CD4-positive, alpha-beta T cell treated with Interleukin-1 beta for 1 hour (primary cell): ENCODE results near the gene KLHL17.

ENCODE experiments used
- DNase-seq, 2 donors: peaks; one replicate each; pipeline ENCODE4 v3.0.0-alpha.2; 2020 to 2022

The KLHL17 gene

GRCh38 chr1:923131-923990 lies 37.0 kb upstream of the KLHL17 start, which contains the start of gene SAMD11:
SAMD11 (plus strand) TSS chr1:923923; CDS start chr1:924432, 509 bp downstream.
- peak; percentile 48 to 73 for DNase-seq

GRCh38 chr1:923991-924655 lies 36.3 kb upstream of the KLHL17 start:
- no peak for DNase-seq

- no peak for DNase-seq
These were observed 35.5 kb upstream of the KLHL17 start for GRCh38 chr1:924656-925560.

GRCh38 chr1:925561-926421 lies 34.6 kb upstream of the KLHL17 start:
- no peak for DNase-seq

- no peak for DNase-seq
These were observed 33.1 kb upstream of the KLHL17 start for GRCh38 chr1:927234-927633.

- DNase-seq = no peak
These were observed 32.6 kb upstream of the KLHL17 start for GRCh38 chr1:927748-928147.

- DNase-seq = no peak
These were observed 31.3 kb upstream of the KLHL17 start for GRCh38 chr1:928825-929661.

- no peak for DNase-seq
These were observed 30.4 kb upstream of the KLHL17 start for GRCh38 chr1:929712-930632.

- DNase-seq = no peak
These were observed 29.7 kb upstream of the KLHL17 start for GRCh38 chr1:930633-931138.

- no peak for DNase-seq
These were observed 28.8 kb upstream of the KLHL17 start for GRCh38 chr1:931380-932172.

- DNase-seq = no peak
These were observed 28.2 kb upstream of the KLHL17 start for GRCh38 chr1:932173-932510.

- DNase-seq = no peak
These were observed 27.4 kb upstream of the KLHL17 start for GRCh38 chr1:932776-933602.

GRCh38 chr1:933603-933940 lies 26.8 kb upstream of the KLHL17 start:
- DNase-seq = no peak

- DNase-seq = no peak
These were observed 25.2 kb upstream of the KLHL17 start for GRCh38 chr1:934991-935750.

- no peak for DNase-seq
These were observed 24.6 kb upstream of the KLHL17 start for GRCh38 chr1:935751-936231.

- no peak for DNase-seq
These were observed 23.8 kb upstream of the KLHL17 start for GRCh38 chr1:936348-937264.
